AG08396 (cell line): Measurements from ENCODE around the gene SRGAP3.
A peak's percentile ranks its signal among the peaks of the same experiment; 100 is the strongest.

Source experiments
- DNase-seq: peaks from one replicate; pipeline ENCODE4 v3.0.0; 2012; ENCODE audit warnings: low spot score, mixed read lengths

Gene SRGAP3

GRCh38 chr3:8964436-8965370 is 284.7 kb downstream of the SRGAP3 start:
- no peak for DNase-seq

DNA sequence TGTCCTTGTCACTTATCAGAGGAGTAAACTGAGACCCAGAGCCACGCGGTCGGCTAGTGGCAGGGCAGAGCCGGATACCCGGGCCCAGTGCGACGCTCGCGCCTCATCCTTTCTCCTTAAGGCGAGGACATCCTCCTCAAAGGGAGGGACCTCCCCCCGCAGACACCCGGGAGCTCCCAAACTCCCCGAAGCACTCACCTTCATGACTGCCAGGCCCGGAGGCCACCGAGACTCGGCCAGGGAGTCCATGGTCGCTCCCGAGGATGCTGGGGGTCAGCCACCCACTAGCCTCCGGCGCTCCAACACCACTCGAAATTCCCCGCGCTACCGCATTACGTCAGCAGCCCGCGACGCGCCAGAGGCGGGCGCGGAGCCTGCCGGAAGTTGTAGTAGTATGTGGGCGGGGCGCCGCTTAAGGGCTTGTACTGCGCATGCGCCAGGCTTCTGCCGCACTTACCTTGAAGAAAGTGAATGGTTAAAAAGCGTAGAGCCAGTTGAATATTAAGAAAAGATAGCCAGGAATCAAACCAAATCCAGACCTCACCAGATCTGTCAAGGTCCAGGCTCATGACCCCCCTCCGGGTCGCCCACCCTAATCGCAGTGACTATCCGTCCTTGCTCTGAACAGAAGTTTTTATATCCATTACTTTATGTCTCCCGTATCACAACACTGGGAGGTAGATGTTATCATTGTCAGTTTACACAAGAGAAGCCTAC is 286.2 kb downstream of the SRGAP3 start, which contains the start of gene RAD18:
RAD18 (minus strand) TSS at position 336 of the 717 bp plus-strand sequence; CDS start at position 249, 87 bp downstream.
- DNase-seq: peak; percentile 93

DNA sequence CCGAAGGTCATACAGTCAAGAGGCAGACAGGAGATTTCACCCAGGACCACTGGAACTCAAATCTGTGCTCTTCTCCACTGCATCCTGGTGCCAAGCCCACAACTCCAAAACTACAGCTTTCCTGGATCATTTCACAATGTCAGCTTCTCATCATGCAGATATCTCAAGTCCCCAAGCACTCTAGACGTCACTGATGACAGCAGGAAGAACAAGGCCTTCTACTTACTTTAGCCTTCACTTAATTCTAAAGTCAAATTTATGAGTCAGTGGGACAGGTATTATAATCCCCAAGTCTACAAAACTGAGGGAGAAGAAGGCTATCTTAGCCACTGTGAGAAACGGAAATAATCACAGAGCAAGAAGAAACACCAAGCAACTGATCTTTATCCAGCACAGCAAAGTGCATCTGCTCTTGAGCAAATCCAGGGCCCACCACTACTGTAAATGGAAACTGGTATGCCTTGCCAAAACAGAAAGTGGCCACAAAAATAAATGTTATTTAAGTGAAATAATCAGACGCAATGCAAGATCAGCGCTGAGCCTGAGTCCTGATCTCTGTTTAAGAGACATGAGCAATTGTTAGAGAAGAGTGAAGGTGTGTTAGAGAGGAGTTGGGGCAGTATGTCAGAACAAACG is 287.1 kb downstream of the SRGAP3 start:
- DNase-seq: no peak

GRCh38 chr3:8959668-8960067 is 289.8 kb downstream of the SRGAP3 start:
- no peak for DNase-seq

DNA sequence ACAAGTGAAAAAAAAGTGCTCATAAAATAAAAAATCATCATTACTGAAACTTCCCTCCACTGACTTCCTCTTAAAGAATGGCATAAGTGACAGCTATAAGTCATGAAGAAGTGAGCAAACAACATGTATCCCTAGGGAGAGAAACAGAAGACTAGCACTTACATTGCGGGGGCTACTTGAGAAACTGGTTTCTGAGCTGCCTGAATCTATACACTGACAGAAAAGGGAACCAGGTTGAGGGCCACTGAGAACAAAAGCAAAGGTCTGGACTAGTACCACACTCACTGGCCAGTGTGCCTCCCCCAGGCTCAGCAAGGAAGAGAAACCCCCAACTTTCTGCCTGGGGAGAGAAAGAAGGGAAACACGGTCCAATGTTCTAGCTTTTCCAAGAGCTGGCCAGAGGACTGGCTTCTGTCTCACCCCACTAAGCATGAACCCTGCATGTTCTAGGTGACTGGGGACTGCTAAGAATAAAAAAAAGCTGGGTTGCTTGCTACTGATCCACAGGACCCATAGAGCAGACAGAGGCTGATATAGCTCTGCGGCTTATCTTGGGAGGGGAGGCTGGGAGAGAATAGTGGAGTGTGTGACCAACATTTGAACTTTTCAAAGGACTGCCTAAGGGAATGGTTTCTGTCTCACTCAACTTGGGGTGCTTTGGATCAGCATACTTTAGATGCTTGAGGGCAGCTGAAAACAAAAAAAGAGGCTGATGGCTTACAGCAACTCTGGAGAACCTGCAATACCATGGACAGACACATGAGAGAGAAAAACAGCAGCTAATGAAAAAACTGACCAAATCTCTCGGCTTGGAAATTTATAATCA is 294.3 kb downstream of the SRGAP3 start:
- DNase-seq: peak; percentile 51

DNA sequence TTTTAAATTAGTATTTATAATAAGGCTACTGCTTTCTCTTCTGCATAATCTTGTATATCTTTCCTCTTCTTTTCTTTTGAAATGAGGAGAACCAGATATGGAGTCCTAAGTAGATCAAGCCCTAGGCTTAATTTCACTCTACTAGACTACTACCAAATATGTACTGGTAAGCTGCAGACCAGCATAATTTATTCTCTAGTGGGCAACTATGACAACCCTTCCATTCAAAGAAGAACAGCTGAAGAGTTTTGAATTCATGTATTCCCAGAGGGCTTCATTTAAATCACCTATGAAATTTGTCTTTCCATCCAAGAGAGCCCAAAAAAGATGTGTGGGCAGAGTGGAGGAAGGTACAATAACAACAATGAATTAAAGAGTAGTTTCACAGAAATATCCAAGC is 296.1 kb downstream of the SRGAP3 start:
- DNase-seq: no peak

DNA sequence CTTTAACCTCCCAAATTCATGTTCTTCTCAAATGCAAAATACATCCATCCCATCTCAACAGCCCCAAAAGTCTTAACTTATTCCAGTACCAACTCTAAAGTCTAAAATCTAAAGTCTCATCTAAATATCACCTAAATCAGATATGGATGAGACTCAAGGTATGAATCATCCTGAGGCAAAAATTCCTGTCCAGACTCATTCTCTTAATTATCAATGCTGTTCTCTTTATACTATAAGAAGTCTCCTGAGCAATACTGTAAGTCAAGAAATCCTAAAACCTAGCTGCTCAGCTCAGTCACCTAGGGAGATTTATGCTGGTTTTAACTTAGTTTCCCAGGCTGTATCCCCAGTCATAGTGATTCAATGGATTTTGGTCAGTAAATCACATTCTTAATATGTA is 297.3 kb downstream of the SRGAP3 start:
- DNase-seq: no peak

GRCh38 chr3:8945890-8946600 is 303.4 kb downstream of the SRGAP3 start:
- DNase-seq: no peak

GRCh38 chr3:8942746-8943488 is 306.5 kb downstream of the SRGAP3 start:
- no peak for DNase-seq

DNA sequence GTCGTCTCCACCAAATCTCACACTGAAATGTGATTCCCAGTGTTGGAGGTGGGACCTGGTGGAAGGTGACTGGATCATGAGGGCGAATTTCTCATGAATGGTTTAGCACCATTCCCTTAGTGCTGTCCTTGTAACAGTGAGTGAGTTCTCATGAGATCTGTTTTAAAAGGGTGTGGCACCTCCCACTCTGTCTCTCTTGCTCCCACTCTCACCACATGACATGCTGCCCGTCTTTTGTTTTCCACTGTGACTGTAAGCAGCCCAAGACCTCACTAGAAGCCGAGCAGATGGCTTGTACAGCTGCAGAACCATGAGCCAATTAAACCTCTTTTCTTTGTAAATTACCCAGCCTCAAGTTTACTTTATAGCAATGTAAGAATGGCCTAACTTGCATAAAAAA is 307.3 kb downstream of the SRGAP3 start:
- DNase-seq: no peak

- no peak for DNase-seq
Measured at GRCh38 chr3:8938021-8938420, 311.4 kb downstream of the SRGAP3 start.

DNA sequence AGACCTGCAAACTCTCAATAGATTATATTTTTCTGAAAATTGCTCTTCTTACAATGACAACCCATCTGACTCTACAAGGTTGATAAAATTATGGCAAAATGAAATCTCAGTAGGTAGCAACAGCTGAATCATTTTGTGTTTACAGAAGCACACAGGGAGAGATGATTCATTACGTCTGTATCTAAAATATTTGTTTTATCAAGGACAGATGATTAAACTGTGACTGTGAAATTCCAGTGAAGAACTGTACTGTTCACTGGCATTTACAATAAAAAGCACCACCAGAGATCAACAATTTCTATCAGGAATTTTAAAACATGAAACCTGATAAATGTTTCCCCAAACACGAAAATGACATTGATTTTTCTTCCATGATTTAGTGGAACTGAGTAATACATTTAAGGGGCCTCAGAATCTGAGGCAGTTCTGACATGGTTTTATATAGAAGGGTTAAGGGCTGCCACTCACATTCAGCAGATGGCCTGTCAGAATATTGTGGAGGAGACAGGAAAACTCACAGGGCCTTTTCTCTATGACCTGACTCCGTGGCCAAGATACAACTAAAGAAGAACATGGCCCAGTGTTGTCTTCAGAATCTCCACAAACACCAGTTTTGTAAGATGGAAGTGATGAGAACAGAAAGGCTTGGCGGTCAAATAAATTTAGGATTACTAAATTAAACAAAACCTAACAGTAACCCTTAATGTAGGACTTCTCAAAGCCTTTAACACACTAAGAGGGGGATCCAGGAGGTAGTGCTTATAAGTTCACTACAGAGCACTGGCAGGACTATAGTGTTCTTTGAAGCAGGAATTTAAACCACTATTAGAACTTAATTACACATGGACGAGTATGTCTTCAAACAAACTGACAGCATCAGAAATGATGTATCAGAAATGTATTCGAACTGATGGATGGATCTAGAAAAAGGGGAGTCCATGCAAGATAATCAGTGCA is 312.1 kb downstream of the SRGAP3 start:
- peak; percentile 43 for DNase-seq

DNA sequence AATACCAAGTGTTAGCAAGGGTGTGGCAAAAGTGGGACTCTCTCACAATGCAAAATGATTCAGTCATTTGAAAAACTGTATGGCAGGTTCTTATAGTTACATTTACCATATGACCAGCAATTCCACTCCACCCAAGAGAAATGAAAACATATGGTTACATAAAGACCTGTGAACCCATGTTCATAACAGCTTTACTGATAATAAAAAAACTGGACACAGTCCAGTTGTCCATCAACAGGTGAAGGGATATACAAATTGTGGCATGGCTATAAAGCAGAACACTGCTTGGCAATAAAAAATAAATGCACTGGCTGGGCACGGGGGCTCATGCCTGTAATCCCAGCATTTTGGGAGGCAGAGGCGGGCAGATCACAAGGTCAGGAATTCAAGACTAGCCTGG is 316.9 kb downstream of the SRGAP3 start:
- DNase-seq: no peak

DNA sequence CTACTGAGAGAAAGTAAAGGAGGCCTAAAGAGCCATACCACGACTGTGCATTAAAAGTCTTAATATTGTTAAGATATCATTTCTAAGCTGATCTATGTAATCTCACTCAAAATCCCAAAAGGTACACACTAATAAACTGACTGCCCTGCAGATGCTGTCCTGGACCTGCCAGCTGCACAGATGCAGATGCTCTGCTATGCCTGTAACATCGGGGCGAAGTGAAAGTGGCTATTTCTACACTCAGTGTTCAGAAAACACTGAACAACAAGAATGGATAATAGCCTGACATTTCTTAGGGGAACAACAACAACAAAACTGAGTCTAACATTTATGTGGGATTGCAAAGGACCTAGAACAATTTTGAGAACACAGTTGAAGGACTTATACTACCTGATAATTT is 318.1 kb downstream of the SRGAP3 start:
- DNase-seq: no peak
